UCSD-AML1 (cell line): ENCODE data around the gene LAPTM5.

Experiments used
- DNase-seq: peaks from one replicate; lab custom pipeline; 2025; ENCODE audit not compliant: unreplicated experiment; lab: John Stamatoyannopoulos, UW

Gene LAPTM5

DNA sequence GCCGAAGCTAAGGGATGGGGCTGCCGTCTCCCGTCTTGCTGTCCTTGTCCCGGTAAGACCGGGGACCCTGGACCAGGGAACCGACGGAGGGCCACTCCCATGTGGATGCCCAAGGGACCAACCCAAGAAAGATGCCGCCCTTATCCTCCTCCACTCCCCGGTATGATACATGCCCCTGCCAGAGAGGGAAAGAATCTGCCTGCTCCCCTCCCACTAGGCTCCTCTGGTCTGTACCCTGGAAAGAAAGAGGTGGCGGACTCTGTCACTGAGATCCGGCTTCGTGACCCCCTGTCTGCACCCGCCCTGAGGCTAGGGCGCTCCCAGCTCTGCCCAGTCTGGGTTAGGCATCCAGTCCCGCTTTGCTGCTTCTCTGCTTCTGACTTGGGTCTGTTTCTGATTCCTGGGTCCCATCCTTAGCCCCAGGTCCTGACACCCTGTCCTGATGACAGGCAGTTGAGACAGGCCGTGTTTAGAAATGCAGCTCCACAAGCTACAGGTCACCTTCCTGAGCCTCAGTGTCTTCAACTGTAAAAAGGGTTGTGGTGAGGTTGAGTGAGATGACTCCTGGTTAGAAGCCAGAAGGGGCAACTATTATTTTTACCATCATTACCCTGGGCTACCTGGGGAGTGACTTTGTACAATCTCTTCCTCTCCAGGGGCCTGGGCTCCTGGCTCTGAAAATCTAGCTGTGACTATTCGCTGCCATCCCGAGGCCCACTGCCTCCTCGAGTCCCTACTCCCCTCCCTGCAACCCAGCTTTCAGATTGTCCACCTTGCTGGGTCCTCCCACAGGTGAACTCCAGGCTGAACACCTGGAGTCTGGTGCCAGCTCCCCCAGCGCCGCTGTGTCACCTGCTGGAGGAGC is 37.9 kb downstream of the LAPTM5 start:
- DNase-seq = no peak

DNA sequence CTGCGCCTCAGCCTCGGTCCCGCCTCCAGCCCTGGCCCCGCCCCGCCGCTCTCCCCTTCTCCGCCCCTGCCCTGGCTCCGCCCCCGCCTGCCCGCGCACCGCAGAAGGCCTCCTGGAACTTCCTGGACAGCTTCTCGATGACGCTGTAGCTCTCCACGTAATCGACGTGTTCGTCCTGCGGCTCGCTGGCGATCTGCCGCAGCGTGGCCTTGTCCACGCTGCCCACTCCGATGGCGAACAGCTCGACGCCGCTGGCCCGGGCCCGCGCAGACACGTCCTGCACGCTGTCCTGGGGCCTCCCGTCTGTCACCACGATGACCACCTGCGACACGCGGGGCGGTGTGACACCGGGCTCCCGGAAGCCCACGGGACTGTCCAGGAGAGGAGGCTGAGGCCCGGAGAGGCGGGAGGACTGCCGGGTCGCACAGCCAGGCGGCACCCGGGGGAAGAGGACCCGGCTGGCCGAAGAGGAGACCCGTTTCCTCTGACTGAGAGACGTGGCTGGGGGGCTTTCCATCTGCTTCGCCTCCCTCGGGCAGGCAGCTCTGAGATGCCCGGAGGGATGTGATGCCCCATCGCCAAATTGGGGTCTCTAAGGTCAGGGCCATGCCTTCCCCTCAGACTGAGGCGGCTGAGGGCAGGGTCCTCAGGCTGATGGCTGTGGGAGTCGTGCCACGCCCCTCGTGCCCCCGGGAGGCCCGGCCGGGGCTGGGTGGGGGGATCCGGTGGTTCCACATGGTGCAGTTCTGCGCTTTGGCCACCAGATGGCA is 38.8 kb downstream of the LAPTM5 start:
- peak; percentile 81 for DNase-seq

DNA sequence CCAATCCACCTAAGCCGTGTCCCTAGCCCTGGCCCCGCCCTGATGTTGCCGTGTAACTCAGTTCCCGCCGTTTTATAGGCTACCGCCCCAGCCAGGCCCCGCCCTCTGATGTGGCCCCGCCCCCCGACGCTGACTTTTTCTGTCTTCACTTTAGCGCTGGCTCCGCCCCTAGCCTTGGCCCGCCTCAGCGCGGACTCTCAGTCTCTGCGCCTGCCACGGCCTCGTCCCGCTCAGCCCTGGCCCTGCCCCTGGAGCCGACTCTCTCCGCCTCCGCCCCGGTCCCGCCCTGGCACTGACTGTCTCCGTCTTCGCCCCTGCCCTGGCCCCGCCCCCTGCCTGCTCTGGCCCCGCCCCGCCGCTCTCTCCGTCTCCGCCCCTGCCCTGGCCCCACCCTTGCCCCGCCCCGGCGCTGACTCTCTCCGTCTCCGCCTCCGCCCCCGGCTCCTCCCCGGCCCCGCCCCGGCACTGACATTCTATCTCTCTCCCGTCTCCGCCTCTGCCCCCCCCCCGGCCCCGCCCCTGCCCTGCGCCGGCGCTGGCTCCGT is 39.4 kb downstream of the LAPTM5 start:
- peak; percentile 100 for DNase-seq

DNA sequence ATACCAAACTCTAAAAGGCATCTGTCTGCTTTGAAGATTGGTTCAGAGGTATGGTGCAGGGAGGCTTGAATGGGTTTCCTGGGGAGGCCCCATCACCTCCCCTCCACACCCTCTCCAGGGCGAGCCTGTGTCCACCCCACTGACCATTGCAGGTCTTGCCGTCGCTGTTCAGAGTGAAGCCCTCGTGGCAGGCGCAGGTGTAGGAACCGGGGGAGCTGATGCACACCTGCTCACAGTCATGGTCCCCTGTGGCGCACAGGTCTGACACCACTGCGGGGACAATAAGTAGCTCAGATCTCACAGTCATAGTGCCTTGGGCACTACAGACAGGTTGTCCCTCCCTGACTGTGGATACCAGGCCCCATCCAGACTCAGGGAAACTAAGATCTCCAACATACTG is 40.9 kb downstream of the LAPTM5 start:
- DNase-seq = no peak

DNA sequence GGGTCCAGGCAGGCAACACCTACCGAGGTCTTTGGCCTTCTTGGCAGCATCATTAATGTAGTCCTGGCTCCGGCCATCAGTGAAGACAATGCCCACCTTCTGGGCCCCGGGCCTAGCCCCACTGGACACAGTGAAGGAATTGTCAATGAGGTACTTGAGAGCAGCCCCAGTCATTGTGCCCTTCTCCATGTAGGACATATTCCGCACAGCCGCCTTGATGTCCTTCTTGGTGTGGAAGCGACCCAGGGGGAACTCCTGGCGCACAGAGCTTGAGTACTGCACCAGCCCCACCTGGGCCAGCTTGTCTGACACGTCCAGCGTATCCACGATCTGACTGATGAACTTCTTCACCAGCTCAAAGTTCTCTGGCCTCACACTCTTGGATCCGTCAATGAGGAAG is 41.7 kb downstream of the LAPTM5 start:
- no peak for DNase-seq

DNA sequence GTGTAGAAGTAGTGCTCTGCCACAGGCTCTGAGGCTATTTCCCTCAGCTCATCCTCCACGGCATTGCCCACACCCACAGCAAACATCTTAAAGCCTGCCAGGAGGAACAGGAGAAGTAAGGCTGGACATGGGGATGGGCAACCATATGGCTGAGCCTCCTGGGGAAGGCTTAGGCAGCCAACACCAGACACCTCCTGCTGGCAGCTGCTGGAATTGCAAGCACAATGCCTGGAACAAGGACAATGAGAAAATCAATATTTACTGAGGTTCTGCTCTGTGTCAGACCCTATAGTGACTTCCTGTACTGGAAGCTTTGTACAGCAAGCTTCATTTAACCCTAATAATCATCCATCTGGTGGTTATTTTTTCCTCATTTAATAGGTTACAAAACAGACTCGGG is 42.4 kb downstream of the LAPTM5 start:
- DNase-seq = no peak

DNA sequence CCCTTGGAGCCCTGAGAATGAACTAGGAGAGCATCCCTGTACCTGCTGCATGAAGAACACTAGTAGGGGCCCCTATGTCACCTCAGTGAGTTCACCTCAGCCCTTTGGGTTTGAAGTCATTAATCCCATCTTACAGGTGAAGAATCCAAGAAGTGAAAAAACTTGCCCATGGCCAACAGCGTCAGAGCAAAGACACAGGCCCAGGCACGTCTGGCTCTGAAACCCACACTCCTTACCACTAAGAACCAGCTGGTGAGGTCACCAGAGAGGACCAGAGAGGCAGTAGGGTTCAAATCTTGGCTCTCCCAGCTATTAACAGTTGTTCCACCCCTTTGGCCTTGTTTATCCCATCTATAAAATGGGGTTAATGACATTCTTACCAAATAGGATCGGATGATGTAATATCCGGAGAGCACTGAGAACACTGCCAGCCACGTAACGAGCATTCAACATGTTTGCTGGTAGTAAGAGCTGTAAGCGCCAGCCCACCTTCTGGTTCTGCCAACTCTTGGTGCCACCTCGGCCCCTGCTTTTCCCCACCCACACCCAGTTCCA is 43.0 kb downstream of the LAPTM5 start:
- DNase-seq = no peak

DNA sequence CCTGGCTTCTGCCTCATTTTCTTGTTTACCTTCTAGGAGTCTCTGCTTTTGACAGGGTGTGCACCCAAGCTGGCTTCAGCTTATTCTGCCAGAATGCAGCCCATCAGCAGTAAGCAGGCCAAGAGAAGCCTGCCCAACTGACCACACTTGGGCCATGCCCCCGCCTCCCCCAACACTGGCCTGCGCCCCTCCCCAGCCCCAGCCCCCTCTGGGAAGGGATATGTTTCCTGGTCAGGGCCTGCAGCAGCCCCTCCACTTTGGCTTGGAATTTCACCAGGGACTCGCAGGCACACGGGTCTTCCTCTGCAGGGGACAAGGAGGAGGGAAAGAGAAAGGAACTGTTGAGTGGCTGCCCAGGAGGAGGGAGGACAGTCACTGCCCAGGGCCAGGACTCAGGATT is 43.5 kb downstream of the LAPTM5 start:
- no peak for DNase-seq

DNA sequence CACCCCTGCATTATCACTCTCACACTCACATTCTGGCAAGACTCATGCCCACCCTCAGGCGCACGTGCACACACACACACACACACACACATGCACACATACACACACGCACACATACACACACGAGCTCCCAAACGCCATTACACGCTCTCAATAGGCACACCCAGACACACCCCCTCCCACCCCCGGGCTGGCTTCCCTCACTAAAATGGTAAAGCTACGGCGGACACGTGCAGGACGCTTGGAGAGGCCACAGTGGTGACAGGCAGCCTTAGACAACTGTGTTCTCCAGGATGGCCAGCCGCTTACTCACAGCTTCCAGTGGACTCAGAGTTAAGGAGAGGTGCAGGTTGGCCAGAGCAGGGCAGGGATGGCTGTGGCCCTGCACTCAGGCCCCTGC is 44.3 kb downstream of the LAPTM5 start:
- no peak for DNase-seq

DNA sequence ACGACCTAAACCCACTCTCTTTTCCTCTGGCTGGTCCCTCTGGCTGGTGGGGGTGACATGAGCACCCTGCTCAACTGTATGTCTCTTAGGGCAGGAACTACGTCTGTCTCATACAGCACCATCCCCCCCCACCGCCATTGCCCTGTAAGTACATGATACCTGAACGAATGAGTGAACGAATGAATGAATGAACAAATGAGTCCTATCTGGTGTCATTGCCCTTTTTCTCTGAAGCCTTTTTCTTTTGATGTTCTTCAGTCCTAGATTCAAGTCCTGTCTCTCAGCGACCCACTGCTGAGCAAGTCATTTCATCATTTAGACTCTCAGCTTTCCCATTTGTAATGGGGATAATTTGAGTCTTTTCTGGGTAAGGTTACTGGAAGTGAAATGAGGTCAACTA is 45.0 kb downstream of the LAPTM5 start:
- no peak for DNase-seq

DNA sequence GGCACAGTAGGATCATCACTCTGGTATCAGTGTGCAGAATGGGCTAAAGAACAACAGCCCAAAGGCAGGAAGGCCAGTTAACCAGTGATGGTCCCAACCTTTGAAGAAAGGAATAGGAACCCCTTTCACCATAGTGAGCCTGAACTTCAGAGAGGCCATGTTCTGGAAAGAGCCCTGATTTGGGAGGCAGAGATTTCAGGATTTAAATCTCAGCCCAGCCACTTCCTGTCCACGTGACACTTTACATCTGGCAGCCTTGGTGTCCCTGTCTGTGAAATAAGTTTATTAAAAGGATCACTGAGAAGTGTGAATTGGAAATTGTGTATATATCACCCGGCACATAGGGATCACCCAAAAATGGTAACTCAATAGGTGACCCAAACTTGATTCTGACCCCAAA is 47.2 kb downstream of the LAPTM5 start:
- DNase-seq = no peak

DNA sequence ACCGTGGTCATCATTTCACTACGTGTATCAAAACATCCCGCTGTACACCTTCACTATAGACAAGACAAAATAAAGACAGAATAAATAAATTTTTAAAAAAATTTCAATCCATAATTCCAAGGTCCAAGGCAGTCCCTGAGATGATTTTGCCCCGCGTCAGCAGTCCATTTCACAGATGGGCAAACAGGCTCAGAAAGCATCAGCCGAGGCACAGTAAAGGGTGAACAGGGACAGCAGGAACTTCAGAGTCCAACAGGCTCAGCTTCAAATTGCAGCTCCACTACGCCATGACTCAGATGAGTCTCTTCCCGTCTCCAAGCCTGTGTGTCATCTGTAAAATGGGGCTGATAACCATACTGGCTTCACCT is 49.2 kb downstream of the LAPTM5 start:
- DNase-seq = no peak

DNA sequence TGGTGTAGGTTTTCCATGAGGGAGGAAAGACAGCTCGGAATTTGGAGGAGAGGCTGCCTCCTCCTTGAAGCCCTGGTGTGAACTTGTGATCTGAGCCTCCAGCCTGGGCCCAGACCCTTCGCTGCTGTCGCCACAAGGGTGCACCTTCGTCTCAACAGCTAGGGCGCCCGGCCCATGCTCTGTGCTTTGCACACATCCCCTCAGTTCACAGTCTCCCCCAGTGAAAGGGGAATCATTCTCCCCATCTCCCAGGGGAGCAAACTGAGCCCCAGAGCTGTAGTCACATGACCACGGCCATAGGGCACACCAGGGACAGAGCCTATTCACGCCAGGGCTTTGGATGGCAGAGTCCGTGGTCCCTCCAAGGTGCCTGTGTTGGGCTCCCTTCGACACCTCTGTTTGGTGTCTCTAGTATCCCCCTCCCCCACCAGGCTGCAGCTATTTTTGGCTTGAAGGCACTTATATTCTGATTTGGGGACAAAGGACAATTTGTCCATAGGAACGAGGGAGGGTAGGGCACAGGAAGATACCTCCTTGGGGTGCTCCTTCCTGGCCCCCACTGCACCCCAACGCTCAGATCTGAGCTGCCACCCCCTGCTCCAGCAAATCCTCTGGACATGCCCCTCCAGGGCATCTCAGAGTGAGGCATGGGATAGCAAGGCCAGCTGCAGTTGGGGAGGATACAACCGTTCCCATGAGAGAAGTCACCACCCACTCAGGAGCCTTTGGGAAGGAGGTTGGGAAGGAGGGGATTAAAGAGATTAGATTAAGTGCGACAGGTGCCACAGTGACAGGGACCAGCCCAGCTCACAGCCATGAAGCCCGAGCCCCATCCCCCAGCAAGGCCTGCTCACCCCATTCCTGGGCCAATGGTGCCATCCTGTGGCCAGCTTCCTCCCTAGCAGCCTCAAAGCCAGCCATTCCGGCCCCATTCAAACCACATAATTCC is 49.9 kb downstream of the LAPTM5 start:
- peak; percentile 71 for DNase-seq

DNA sequence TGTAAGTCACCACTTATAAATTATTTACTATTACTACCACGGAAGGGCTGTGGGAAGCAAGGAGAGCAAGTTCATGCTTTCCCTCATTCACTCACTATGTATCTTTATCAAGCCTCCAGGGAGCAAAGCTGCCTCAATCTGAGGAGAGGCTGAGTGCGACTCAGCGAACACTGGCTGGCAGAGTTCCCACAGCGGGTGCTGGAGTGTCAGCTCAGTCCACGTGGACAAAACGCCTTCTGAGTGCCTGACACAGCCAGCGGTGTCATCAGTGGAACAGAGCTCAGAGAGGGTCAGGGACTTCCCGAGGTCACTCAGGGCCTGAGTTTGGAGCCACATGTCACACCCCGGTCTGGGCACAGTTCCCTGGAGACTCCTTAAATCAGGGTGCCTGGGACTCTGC is 51.0 kb downstream of the LAPTM5 start:
- DNase-seq = no peak

DNA sequence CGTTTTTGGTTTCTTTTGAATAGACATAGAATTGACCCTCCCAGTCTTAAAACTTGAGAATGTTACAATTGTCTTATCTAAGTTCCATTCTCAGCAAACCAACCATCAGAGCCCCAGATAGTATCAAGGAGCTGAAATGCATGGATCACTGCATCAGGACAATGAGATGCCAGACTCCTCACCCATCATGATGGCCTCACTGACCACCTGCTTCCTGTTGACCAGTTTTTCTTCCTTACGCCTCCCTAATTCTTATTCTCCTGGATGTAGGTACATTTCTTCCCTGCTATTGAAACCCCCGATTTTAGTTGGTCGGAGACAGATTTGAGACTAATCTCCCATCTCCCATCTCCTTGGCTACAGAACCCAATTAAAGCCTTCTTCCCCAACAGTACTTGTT is 51.9 kb downstream of the LAPTM5 start:
- DNase-seq = no peak

DNA sequence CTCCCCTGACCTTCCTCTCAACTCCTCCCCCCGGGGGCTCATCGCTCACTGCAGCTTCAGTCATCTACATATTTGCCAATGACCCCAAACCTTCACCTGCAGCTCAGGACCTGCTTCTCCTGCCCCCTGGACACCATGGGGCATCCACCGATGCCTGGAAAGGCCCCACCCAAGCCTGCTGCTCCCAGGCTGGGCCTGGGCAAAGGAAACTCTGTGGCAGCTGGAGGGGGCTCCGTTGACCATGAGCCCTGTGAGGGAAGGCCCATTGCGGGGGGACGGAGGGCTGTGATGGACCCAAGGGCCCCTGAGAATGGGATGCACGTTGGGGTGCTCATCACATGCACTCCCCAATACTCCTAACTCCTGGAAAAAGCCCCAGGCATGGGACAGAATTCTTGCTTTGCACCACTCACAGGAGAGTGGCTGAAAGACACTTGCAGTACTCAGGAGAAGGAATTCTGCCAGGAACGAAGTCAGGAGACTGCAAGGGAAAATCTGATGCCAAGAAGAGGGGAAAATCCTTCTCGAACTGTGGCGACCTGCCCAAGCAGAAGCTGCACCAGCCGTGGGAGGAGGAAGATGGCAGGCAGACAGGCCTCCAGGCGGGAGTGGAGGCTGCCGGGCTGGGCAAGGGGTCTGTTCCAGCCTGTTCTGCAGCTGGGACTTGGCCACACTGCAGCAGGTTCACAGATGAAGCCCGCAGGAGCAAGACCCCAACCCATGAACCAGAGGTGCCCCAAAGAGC is 52.6 kb downstream of the LAPTM5 start:
- no peak for DNase-seq

DNA sequence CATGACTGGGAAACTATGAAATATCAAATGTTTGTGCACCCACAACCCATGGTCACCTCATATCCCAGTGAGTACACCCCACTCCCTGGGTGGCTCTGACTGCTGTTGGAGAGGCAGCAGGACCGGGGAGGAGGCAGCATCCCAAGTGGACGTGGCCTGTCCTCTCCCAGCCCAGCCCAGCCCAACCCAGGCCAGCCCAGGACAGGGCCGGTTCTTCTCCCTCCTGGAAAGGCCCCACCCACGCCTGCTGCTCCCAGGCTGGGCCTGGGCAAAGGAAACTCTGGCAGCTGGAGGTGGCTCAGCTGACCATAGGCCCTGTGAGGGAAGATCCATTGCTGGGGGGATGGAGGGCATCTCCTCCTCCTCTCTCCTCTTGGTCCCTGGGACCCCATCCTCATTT is 53.3 kb downstream of the LAPTM5 start:
- no peak for DNase-seq

DNA sequence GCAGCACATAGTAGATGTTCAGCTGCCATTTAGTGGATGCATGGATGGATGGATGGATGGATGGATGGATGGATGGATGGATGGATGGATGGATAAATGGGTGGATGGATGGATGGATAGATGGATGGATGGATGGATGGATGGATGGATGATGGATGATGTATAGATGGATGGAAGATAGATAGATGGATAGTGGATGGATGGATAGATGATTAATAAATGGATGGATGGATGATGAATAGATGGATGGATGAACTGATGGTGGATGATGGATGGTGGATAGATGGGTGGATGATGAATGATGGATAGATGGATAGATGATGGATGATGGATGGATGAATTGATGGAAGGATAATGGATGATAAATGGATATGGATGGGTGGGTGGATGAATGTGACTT is 54.8 kb downstream of the LAPTM5 start:
- DNase-seq = no peak

DNA sequence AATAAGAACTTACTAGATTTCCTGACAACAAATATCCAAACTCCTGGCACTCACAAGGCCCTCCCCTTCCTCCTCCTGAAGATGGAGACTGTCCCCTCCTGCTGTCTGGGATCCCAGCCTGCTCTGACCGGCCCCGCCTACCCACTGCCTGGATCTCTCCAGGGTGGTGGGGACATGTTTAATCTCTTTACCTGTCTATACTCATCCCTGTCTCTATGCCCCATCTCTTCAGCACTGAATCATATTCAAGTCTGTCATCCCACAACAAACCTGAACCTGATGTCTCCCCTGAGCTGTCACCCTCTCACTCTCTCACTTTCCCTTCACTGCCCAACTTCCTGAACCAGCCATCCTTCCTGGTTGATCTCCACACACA is 56.3 kb downstream of the LAPTM5 start:
- no peak for DNase-seq
